HG03342 (cell line): ENCODE results near the gene TLK2.
"Not testable (repeated sequence)": the region's sequence is repeated elsewhere in the genome, so short reads cannot be mapped to it uniquely, and the experiment has no call there.

Experiments
- ATAC-seq: cut with Tn5 transposase; IDR thresholded peaks from one replicate; pipeline ENCODE4 v1.9.1; 2021; ENCODE audit warnings: mild to moderate bottlenecking, moderate library complexity; ENCODE audit not compliant: unreplicated experiment

TLK2 gene

DNA sequence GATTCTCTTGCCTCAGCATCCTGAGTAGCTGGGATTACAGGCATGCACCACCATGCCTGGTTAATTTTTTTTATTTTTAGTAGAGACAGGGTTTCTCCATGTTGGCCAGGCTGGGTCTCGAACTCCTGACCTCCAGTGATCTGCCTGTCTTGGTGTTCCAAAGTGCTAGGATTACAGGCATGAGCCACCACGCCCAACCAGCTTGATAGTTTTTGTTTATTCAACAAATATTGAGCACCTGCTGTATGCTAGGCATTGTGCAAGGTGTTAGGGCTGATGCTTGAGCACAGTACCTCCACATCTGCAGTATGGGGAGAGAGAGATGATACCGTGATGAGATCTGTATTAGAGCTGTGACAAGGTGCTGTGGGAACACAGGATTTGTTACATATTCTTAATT is 3.9 kb downstream of the TLK2 start:
- ATAC-seq, result not testable (repeated sequence)

GRCh38 chr17:62490990-62491389 is 12.4 kb downstream of the TLK2 start:
- not testable (repeated sequence) for ATAC-seq

GRCh38 chr17:62493049-62493655 is 14.5 kb downstream of the TLK2 start:
- not testable (repeated sequence) for ATAC-seq

DNA sequence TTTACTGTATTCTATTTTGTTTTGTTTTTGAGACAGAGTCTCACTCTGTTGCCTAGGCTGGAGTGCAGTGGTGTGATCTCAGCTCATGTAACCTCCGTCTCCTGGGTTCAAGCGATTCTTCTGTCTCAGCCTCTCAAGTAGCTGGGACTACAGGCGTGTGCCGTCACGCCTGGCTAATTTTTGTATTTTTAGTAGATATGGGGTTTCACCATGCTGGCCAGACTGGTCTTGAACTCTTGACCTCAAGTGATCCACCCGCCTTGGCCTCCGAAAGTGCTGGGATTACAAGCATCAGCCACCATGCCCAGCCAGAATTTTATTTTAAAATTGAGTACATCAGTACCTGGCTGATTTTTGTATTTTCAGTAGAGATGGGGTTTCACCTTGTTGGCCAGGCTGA is 15.4 kb downstream of the TLK2 start:
- ATAC-seq, result not testable (repeated sequence)

GRCh38 chr17:62496344-62496743 is 17.7 kb downstream of the TLK2 start:
- ATAC-seq, result not testable (repeated sequence)

- ATAC-seq, result not testable (repeated sequence)
These were observed 20.2 kb downstream of the TLK2 start for GRCh38 chr17:62498796-62499195.

DNA sequence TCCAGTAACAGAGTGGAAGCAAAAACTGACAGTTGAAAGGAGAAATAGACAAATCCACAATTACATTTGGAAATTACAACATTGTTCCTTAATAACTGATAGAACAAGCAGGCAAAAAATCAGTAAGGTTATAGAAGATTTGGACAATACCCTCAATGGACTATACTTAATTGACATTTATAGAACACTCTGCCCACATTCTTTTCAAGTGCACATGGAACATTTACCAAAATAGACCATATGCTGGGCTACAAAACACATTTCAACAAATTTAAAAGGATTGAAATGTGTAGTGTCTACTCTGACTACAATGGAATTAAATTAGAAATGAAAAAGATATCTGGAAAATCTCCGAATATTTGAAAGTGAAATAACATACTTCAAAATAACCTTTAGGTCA is 21.8 kb downstream of the TLK2 start:
- not testable (repeated sequence) for ATAC-seq

DNA sequence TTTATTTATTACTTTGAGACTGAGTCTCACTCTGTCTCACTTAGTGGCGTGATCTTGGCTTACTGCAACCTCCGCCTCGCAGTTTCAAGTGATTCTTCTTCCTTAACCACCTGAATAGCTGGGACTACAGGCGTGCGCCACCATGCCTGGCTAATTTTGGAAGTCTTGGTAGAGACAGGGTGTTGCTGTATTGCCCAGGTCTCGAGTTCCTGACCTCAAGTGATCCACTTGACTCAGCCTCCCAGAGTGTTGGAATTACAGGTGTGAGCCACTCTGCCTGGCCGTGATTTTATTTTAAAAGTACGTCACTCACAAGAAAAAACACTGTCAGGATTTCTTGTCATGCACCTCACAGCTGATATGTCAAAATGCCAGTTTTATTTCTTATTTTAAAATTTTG is 26.2 kb downstream of the TLK2 start:
- ATAC-seq, result not testable (repeated sequence)

DNA sequence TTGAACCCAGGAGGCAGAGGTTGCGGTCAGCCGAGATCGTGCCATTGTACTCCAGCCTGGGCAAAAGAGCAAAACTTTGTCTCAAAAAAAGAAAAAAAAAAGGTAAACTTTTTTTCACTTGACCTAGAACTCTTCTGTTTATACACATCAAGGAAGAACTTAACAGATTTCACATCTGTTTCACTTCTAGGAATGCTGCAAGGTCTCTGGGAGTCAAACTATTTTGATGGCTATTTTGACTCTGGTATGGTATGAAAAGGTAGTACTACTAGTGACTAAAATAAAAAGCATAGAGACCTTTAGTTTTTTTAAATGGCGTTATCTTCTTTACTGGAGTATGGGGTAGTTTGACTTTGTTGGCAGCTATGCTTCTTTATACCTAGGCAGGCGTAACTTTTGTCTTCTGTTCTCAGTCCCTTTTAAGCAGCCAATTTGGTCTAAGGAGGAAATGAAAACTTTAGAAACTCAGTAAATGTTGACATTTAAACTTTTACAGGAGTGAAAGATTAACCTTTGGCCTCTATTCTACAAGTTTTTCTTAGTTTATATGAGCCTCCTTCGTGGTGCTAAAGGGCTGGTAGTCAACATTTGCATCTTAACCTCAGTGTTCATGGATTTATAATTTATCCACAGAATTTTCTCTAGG is 28.7 kb downstream of the TLK2 start:
- ATAC-seq, result peak; percentile 50

DNA sequence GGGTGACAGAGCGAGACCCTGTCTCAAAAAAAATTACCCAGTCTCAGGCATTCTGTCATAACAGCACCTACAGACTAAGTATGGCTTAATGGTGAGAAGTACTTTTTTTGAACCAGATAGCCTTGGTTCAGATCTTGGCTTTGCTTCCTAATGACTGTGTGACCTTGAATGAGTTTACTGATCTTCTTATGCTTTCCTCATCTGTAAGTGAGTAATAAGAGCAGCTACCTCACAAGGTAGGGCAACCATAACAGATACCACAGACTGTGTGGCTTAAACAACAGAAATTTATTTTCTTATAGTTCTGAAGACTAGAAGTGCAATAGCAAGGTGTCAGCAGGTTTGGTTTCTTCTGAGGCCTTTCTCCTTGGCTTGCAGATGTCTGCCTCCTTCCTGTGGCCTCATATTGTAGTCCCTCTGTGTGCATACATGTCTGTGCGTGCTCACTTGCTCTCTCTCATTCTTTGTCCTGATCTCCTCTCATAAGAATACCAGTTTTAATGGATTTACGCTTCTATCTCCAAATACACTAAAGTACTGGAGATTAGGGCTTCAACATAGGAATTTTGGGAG is 31.7 kb downstream of the TLK2 start:
- not testable (repeated sequence) for ATAC-seq

- not testable (repeated sequence) for ATAC-seq
These were observed 32.4 kb downstream of the TLK2 start for GRCh38 chr17:62511014-62511413.

GRCh38 chr17:62516376-62516775 is 37.8 kb downstream of the TLK2 start:
- not testable (repeated sequence) for ATAC-seq

GRCh38 chr17:62521295-62521694 is 42.7 kb downstream of the TLK2 start:
- not testable (repeated sequence) for ATAC-seq

DNA sequence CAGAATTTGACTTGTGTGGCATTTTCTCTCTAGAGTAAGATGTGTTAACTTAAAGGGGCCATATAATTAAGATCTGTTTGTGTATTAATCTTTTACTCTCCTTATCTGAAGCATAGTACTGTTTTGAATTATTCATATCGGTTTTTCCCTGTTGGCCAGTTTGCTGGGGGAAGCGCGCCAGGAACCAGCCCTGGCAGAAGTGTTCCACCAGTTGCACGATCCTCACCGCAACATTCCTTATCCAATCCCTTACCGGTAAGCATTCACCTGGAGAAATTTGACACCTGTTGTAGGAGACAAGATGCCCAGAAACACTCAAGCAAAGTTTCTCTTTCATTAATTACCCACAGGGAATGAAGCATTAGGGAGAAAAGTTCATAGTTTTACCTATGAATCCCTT is 45.5 kb downstream of the TLK2 start:
- not testable (repeated sequence) for ATAC-seq

DNA sequence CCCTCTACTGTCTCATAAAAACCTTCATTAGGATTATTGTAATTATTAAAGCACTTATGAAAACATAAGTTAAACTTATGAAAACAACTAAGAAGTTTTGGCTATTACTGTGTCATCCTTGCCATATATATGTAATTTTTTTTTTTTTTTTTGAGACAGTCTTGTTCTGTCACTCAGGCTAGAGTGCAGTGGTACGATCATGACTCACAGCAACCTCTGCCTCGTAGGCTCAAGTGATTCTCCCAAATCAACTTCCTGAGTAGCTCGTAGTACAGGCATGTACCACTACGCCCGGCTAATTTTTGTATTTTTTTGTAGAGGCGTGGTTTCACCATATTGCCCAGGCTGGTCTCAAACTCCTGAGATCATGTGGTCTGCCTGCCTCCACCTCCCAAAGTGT is 46.7 kb downstream of the TLK2 start:
- ATAC-seq, result not testable (repeated sequence)

- ATAC-seq, result not testable (repeated sequence)
These were observed 52.3 kb downstream of the TLK2 start for GRCh38 chr17:62530936-62531335.

- not testable (repeated sequence) for ATAC-seq
These were observed 57.9 kb downstream of the TLK2 start for GRCh38 chr17:62536557-62536956.

DNA sequence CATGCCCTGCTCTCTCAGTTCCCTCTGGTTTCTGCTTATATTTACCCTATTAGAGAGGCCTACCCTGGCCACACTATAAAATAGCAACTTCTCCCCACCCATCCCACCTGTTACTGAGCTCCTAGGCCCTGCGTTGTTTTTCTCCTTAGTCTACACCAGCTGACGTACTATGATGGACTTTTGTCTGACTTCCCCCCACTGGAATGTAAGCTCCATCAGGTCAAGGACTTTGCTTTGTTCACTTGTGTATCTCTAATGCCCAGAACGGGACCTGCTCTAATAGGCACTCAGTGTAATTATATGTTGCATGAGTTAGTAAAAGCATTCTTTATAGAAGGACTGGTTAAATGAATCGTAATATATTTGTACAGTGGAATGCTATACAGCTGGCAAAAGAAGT is 62.4 kb downstream of the TLK2 start:
- ATAC-seq, result not testable (repeated sequence)

GRCh38 chr17:62543278-62543775 is 64.7 kb downstream of the TLK2 start:
- not testable (repeated sequence) for ATAC-seq

DNA sequence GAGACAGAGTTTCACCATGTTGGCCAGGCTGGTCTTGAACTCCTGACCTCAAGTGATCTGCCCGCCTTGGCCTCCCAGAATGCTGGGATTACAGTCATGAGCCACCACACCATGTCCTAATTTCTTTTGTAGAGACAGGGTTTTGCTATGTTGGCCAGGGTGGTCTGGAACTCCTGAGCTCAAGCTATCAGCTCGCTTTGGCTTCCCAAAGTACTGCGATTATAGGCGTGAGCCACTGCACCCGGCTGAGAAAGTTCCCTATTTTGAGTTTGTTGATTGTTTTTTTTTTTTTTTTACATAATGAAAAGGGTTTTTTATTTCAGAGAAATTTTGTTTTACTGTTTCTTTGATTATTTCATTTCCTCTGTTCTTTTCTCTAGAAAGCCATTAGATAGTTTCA is 67.4 kb downstream of the TLK2 start:
- not testable (repeated sequence) for ATAC-seq

DNA sequence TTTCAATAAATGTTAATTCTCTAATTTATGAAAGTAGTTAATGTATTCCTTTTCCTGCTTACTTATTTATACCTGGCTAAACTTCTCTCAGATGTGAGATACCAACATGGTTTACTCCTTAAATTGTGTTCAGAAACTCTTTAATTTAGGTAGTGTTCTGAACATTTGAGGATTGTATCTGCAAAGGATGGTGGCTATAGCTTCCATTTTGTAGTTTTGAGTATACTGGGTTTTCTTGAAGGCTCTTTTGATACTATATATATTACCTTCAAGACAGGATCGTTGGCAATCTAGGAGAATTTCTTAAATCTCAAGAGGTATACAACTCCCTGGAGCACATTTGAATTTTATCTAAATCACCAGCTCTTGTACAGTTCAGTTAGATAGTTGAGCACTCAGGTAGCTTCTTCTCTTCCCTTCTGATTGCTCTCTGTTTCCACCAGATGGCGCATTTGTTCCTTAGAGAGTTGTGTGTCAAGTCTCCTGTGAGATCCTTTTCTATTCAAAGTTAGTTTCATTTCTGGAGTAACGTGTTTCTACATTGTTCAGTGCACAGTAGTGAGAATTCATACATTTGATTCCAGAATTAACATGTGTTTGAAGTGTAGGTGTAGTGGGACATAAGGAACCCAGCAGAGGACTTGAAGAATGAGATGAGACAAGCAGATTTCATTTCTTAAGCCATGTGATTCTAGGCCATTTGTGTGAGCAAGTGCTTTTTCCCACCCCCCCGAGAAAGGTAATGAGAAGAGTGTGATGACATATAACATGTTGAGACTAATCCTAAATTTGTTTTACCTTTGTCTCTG is 74.4 kb downstream of the TLK2 start:
- ATAC-seq, result peak; percentile 86
